CD14-positive monocyte (primary cell): ENCODE results near the gene ZC3H8. TPM values are rescaled to one million over a fixed set of nuclear protein-coding genes. Genes with fewer than 3 reads are reported as not detected.

Experiments
- DNase-seq, 3 donors: peaks; one replicate each; pipeline ENCODE4 v3.0.0-alpha.2; 2011 to 2022
- H2AFZ ChIP-seq: 2 replicates; pipeline ENCODE4 v1.6.0; 2012; ENCODE audit warnings: mild to moderate bottlenecking, low read depth, low read length, inconsistent platforms; ENCODE audit not compliant: insufficient read depth, poor library complexity, severe bottlenecking
- H3K27ac ChIP-seq, 2 donors: 1 replicate in 1 of 2; 2 replicates in 1 of 2; pipeline ENCODE4 v1.5.1; 2012 to 2013; ENCODE audit warnings: low read length in 2 of 2, control low read depth in 1 of 2, inconsistent platforms in 1 of 2, low read depth in 1 of 2, mild to moderate bottlenecking in 1 of 2
- H3K27me3 ChIP-seq, 2 donors: one replicate each; pipeline versions ENCODE4 v1.6.0 to v1.6.1; 2011 to 2013; ENCODE audit warnings: low read length in 2 of 2; ENCODE audit not compliant: control insufficient read depth in 2 of 2, insufficient read depth in 2 of 2
- H3K36me3 ChIP-seq, 2 donors: replicated peaks in 1 of 2; 1 replicate in 1 of 2; 2 replicates in 1 of 2; pipeline versions ENCODE4 v1.5.1 to v1.6.1; 2012 to 2013; ENCODE audit warnings: low read length in 2 of 2, control low read depth in 1 of 2, inconsistent platforms in 1 of 2, mild to moderate bottlenecking in 1 of 2; ENCODE audit not compliant: insufficient read depth in 2 of 2, control insufficient read depth in 1 of 2
- H3K4me1 ChIP-seq, 2 donors: 1 replicate in 1 of 2; 2 replicates in 1 of 2; pipeline versions ENCODE4 v1.5.1 to v1.6.1; 2012 to 2013; ENCODE audit warnings: low read length in 2 of 2, control low read depth in 1 of 2, inconsistent platforms in 1 of 2, mild to moderate bottlenecking in 1 of 2, moderate library complexity in 1 of 2; ENCODE audit not compliant: insufficient read depth in 2 of 2, control insufficient read depth in 1 of 2
- H3K4me2 ChIP-seq: replicated peaks from 2 replicates; pipeline ENCODE3; 2012; ENCODE audit warnings: low read length, moderate library complexity, mild to moderate bottlenecking; ENCODE audit not compliant: poor library complexity, severe bottlenecking; ENCODE audit errors: extremely low read depth
- H3K4me3 ChIP-seq, 3 experiments: fragments of 200-600 bp in 1 of 3; sonication (generic) in 1 of 3; replicated peaks in 1 of 3; 1 replicate in 2 of 3; 2 replicates in 1 of 3; pipeline ENCODE4 v1.5.1; 2011 to 2013; ENCODE audit warnings: low read length in 3 of 3, mild to moderate bottlenecking in 3 of 3, control low read depth in 2 of 3, low read depth in 2 of 3, inconsistent platforms in 1 of 3, moderate library complexity in 1 of 3
- H3K79me2 ChIP-seq: 2 replicates; pipeline ENCODE4 v1.6.0; 2012; ENCODE audit warnings: mild to moderate bottlenecking, control low read depth, inconsistent platforms, low read length, moderate library complexity; ENCODE audit not compliant: insufficient read depth
- H3K9ac ChIP-seq: 2 replicates; pipeline ENCODE4 v1.6.0; 2017; ENCODE audit warnings: low read length, mild to moderate bottlenecking; ENCODE audit not compliant: insufficient read depth, poor library complexity, severe bottlenecking
- H3K9me3 ChIP-seq, 2 donors: replicated peaks in 1 of 2; 1 replicate in 1 of 2; 2 replicates in 1 of 2; pipeline versions ENCODE4 v1.5.1 to v1.6.1; 2012 to 2013; ENCODE audit warnings: low read length in 2 of 2, control low read depth in 1 of 2; ENCODE audit not compliant: control insufficient read depth in 1 of 2, insufficient read depth in 1 of 2
- H4K20me1 ChIP-seq: 2 replicates; pipeline ENCODE4 v1.6.0; 2012; ENCODE audit warnings: mild to moderate bottlenecking, low read length, control low read depth, moderate library complexity; ENCODE audit not compliant: insufficient read depth
- H3K27ac Mint-ChIP-seq, 7 donors: one replicate each; pipeline ENCODE4 v1.8.0; 2020; ENCODE audit warnings: mild to moderate bottlenecking in 7 of 7, mixed read lengths in 7 of 7, moderate library complexity in 6 of 7, inconsistent platforms in 2 of 7
- H3K27me3 Mint-ChIP-seq, 3 donors: one replicate each; pipeline ENCODE4 v1.8.0; 2021 to 2022; ENCODE audit warnings: low read depth in 3 of 3, mild to moderate bottlenecking in 3 of 3, mixed read lengths in 3 of 3, moderate library complexity in 3 of 3, inconsistent platforms in 1 of 3
- H3K36me3 Mint-ChIP-seq, 2 donors: one replicate each; pipeline ENCODE4 v1.8.0; 2020; ENCODE audit warnings: mixed read lengths in 2 of 2, inconsistent platforms in 1 of 2, mild to moderate bottlenecking in 1 of 2
- H3K4me1 Mint-ChIP-seq: one replicate; pipeline ENCODE4 v1.8.0; 2020; ENCODE audit warnings: mild to moderate bottlenecking, mixed read lengths
- H3K4me3 Mint-ChIP-seq, 2 donors: one replicate each; pipeline ENCODE4 v1.8.0; 2020; ENCODE audit warnings: mild to moderate bottlenecking in 2 of 2, mixed read lengths in 2 of 2, moderate library complexity in 1 of 2
- H3K9me3 Mint-ChIP-seq, 7 donors: one replicate each; pipeline ENCODE4 v1.8.0; 2020 to 2022; ENCODE audit warnings: mixed read lengths in 7 of 7, mild to moderate bottlenecking in 6 of 7, moderate library complexity in 6 of 7, inconsistent platforms in 2 of 7
- CTCF ChIP-seq: fragments of 200-600 bp; IDR thresholded peaks from one replicate; pipeline ENCODE4 v1.8.0; 2022; ENCODE audit warnings: antibody characterized with exemption, mild to moderate bottlenecking
- WGBS: methylation state at CpG from one replicate; pipeline ENCODE4 v1.1.5; 2013; ENCODE audit warnings: missing lambda C conversion rate; ENCODE audit not compliant: insufficient coverage; 5-methylcytosine and 5-hydroxymethylcytosine counted together
- intact Hi-C, 2 donors: fragments of 100-400 bp; cut with micrococcal nuclease; formaldehyde crosslinking; loops; one replicate each; pipeline versions ENCODE4 v1.15.0 to v1.15.1; 2023
- polyA plus RNA-seq, 3 donors: library from polyadenylated mRNA; depleted of rRNA in 1 of 3; unstranded in 2 of 3; stranded (reverse) in 1 of 3; fragments of 300-500 nt in 2 of 3; fragments of >200 nt in 1 of 3; fragmentation: Illumina TruSeq in 2 of 3; gene quantifications; 1 replicate in 2 of 3; 2 replicates in 1 of 3; pipeline ENCODE4 v1.2.3, GENCODE V29; 2012 to 2021

ZC3H8 gene
- polyA plus RNA-seq, 3 donors: 2.3 to 6.9 (median 2.3) TPM

GRCh38 chr2:112239862-112240261 lies 15.0 kb downstream of the ZC3H8 start:
- H3K36me3 Mint-ChIP-seq: peaks cover 33 to 35% of the 10 kb centered on the region in 2 donors
- no peaks in the 10 kb centered on the region for H3K4me1 Mint-ChIP-seq
- Histone ChIP-seq H3K36me3 (peaks cover 15 to 50% of the 10 kb centered on the region in 2 donors), H3K9ac (no peak overlapping the region), H4K20me1 (no peaks in the 10 kb centered on the region), H3K79me2 (no peaks in the 10 kb centered on the region), H3K9me3 (no peaks in the 10 kb centered on the region), H3K4me3 (no peak overlapping the region), H3K4me1 (no peaks in the 10 kb centered on the region), H3K4me2 (no peak overlapping the region), H2AFZ (no peak overlapping the region), H3K27ac (no peak overlapping the region), H3K27me3 (no peaks in the 10 kb centered on the region)
- TF ChIP-seq CTCF: no peak
- H3K4me3 Mint-ChIP-seq: no peak overlapping the region
- no peak for DNase-seq
- no peaks in the 10 kb centered on the region for H3K9me3 Mint-ChIP-seq
- intact Hi-C loops: no loop called here
- WGBS: no CpG with 5 or more reads among the region's 1 CpG
- no peaks in the 10 kb centered on the region for H3K27me3 Mint-ChIP-seq
- no peak overlapping the region for H3K27ac Mint-ChIP-seq

- Histone ChIP-seq H3K9me3 (no peaks in the 10 kb centered on the region), H3K4me1 (no peaks in the 10 kb centered on the region), H3K4me3 (no peak overlapping the region), H3K79me2 (no peaks in the 10 kb centered on the region), H3K27ac (no peak overlapping the region), H3K27me3 (no peaks in the 10 kb centered on the region), H3K36me3 (peaks cover 22 to 64% of the 10 kb centered on the region in 2 donors), H2AFZ (no peak overlapping the region), H3K4me2 (no peak overlapping the region), H4K20me1 (no peaks in the 10 kb centered on the region), H3K9ac (no peak overlapping the region)
- Mint-ChIP-seq H3K4me3 (no peak overlapping the region), H3K27ac (no peak overlapping the region), H3K27me3 (no peaks in the 10 kb centered on the region), H3K36me3 (peaks cover 33 to 53% of the 10 kb centered on the region in 2 donors), H3K9me3 (peaks cover 0 to 2% (median 0%) of the 10 kb centered on the region in 7 donors), H3K4me1 (no peaks in the 10 kb centered on the region)
- no CpG with 5 or more reads among the region's 3 CpGs for WGBS
- no peak for DNase-seq
- no peak for TF ChIP-seq CTCF
- intact Hi-C loops: no loop called here
These were observed 24.5 kb downstream of the ZC3H8 start for GRCh38 chr2:112230371-112230770.
